Parathyroid adenoma (tissue), 2 donors: ENCODE measurements around the gene RDH14.

Source experiments
- H2AFZ ChIP-seq: fragments of 300-600 bp; sonication (generic); one replicate; pipeline ENCODE4 v1.7.0; 2017; ENCODE audit warnings: antibody characterized with exemption, mild to moderate bottlenecking
- H3K27ac ChIP-seq: fragments of 300-600 bp; sonication (generic); one replicate; pipeline ENCODE4 v1.7.0; 2017
- H3K27me3 ChIP-seq: fragments of 300-600 bp; sonication (generic); one replicate; pipeline ENCODE4 v1.7.0; 2017; ENCODE audit warnings: low read length; ENCODE audit not compliant: control insufficient read depth, insufficient read depth
- H3K36me3 ChIP-seq: fragments of 300-600 bp; sonication (generic); one replicate; pipeline ENCODE4 v1.7.0; 2017; ENCODE audit warnings: low read length; ENCODE audit not compliant: control insufficient read depth, insufficient read depth
- H3K4me1 ChIP-seq: fragments of 300-600 bp; sonication (generic); one replicate; pipeline ENCODE4 v1.7.0; 2017; ENCODE audit warnings: control low read depth
- H3K4me2 ChIP-seq: fragments of 300-600 bp; sonication (generic); one replicate; pipeline ENCODE4 v1.7.0; 2017; ENCODE audit warnings: low read length
- H3K4me3 ChIP-seq: fragments of 300-600 bp; sonication (generic); one replicate; pipeline ENCODE4 v1.7.0; 2017; ENCODE audit warnings: low read depth, low read length
- H3K79me2 ChIP-seq: fragments of 300-600 bp; sonication (generic); one replicate; pipeline ENCODE4 v1.7.0; 2017; ENCODE audit warnings: control low read depth
- H3K9ac ChIP-seq: fragments of 300-600 bp; sonication (generic); one replicate; pipeline ENCODE4 v1.7.0; 2017; ENCODE audit warnings: mild to moderate bottlenecking
- H3K9me3 ChIP-seq: fragments of 300-600 bp; sonication (generic); one replicate; pipeline ENCODE4 v1.7.0; 2017; ENCODE audit warnings: low read length; ENCODE audit not compliant: control insufficient read depth
- CTCF ChIP-seq: fragments of 300-600 bp; sonication (generic); IDR thresholded peaks from one replicate; pipeline ENCODE4 v1.7.0; 2017; ENCODE audit warnings: antibody characterized with exemption, mild to moderate bottlenecking
- donor health status: primary hyperparathyroidism.

Gene RDH14

GRCh38 chr2:18519914-18520450, 40.5 kb downstream of the RDH14 start:
- Histone ChIP-seq H3K9me3 (no peaks in the 10 kb centered on the region), H3K9ac (no peak overlapping the region), H3K4me2 (no peak overlapping the region), H3K79me2 (no peaks in the 10 kb centered on the region), H3K4me3 (no peak overlapping the region), H3K27me3 (no peaks in the 10 kb centered on the region), H3K36me3 (no peaks in the 10 kb centered on the region), H3K4me1 (no peaks in the 10 kb centered on the region), H3K27ac (no peak overlapping the region), H2AFZ (peak overlapping the region; percentile 10)
- TF ChIP-seq CTCF = no peak

GRCh38 chr2:18518116-18519111, 42.0 kb downstream of the RDH14 start:
- H3K4me3 ChIP-seq = no peak overlapping the region
- no peaks in the 10 kb centered on the region for H3K4me1 ChIP-seq
- no peak overlapping the region for H3K4me2 ChIP-seq
- no peaks in the 10 kb centered on the region for H3K27me3 ChIP-seq
- H3K79me2 ChIP-seq = no peaks in the 10 kb centered on the region
- no peak for TF ChIP-seq CTCF
- no peaks in the 10 kb centered on the region for H3K9me3 ChIP-seq
- no peaks in the 10 kb centered on the region for H3K36me3 ChIP-seq
- H3K27ac ChIP-seq = no peak overlapping the region
- H2AFZ ChIP-seq = no peak overlapping the region
- no peak overlapping the region for H3K9ac ChIP-seq

- H3K27ac ChIP-seq = no peak overlapping the region
- H3K9ac ChIP-seq = no peak overlapping the region
- H3K4me1 ChIP-seq = no peaks in the 10 kb centered on the region
- H3K4me3 ChIP-seq = no peak overlapping the region
- no peaks in the 10 kb centered on the region for H3K36me3 ChIP-seq
- no peaks in the 10 kb centered on the region for H3K27me3 ChIP-seq
- H3K4me2 ChIP-seq = no peak overlapping the region
- no peaks in the 10 kb centered on the region for H3K79me2 ChIP-seq
- no peaks in the 10 kb centered on the region for H3K9me3 ChIP-seq
- no peak for TF ChIP-seq CTCF
- no peak overlapping the region for H2AFZ ChIP-seq
Observed at GRCh38 chr2:18517386-18517785, 43.1 kb downstream of the RDH14 start.

- H3K27ac ChIP-seq = no peak overlapping the region
- H3K4me3 ChIP-seq = no peak overlapping the region
- H3K36me3 ChIP-seq = no peaks in the 10 kb centered on the region
- H3K9ac ChIP-seq = no peak overlapping the region
- no peak overlapping the region for H3K4me2 ChIP-seq
- no peaks in the 10 kb centered on the region for H3K79me2 ChIP-seq
- H2AFZ ChIP-seq = peak overlapping the region; percentile 5
- TF ChIP-seq CTCF = no peak
- H3K27me3 ChIP-seq = no peaks in the 10 kb centered on the region
- no peaks in the 10 kb centered on the region for H3K9me3 ChIP-seq
- no peaks in the 10 kb centered on the region for H3K4me1 ChIP-seq
Observed at GRCh38 chr2:18516112-18516511, 44.3 kb downstream of the RDH14 start.
